ENCODE measurements around the gene CBL. TPM values are rescaled to one million over a fixed set of nuclear protein-coding genes. Genes with fewer than 3 reads are reported as not detected.

The CBL gene
- total RNA-seq, 1 donor from 2014 or later: 40.5 TPM

GRCh38 chr11:119310682-119311052 is 104.5 kb downstream of the CBL start:
- peaks cover 2% of the 10 kb centered on the region for H3K27me3 Mint-ChIP-seq (ENCODE audit: unreplicated experiment)
- H3K27ac Mint-ChIP-seq (ENCODE audit: unreplicated experiment): no peak overlapping the region
- no peak overlapping the region for H3K4me3 Mint-ChIP-seq (ENCODE audit: unreplicated experiment)
- peaks cover 4% of the 10 kb centered on the region for H3K9me3 Mint-ChIP-seq (ENCODE audit: unreplicated experiment)
- H3K36me3 Mint-ChIP-seq (ENCODE audit: unreplicated experiment): no peaks in the 10 kb centered on the region
- DNase-seq: no peak
- no peaks in the 10 kb centered on the region for H3K4me1 Mint-ChIP-seq (ENCODE audit: low read depth, unreplicated experiment)
- TF ChIP-seq, protein P1, sequence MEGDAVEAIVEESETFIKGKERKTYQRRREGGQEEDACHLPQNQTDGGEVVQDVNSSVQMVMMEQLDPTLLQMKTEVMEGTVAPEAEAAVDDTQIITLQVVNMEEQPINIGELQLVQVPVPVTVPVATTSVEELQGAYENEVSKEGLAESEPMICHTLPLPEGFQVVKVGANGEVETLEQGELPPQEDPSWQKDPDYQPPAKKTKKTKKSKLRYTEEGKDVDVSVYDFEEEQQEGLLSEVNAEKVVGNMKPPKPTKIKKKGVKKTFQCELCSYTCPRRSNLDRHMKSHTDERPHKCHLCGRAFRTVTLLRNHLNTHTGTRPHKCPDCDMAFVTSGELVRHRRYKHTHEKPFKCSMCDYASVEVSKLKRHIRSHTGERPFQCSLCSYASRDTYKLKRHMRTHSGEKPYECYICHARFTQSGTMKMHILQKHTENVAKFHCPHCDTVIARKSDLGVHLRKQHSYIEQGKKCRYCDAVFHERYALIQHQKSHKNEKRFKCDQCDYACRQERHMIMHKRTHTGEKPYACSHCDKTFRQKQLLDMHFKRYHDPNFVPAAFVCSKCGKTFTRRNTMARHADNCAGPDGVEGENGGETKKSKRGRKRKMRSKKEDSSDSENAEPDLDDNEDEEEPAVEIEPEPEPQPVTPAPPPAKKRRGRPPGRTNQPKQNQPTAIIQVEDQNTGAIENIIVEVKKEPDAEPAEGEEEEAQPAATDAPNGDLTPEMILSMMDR (IDR thresholded peaks at IDR 0.05; ENCODE audit: partially characterized antibody, unreplicated experiment): no peak

DNA sequence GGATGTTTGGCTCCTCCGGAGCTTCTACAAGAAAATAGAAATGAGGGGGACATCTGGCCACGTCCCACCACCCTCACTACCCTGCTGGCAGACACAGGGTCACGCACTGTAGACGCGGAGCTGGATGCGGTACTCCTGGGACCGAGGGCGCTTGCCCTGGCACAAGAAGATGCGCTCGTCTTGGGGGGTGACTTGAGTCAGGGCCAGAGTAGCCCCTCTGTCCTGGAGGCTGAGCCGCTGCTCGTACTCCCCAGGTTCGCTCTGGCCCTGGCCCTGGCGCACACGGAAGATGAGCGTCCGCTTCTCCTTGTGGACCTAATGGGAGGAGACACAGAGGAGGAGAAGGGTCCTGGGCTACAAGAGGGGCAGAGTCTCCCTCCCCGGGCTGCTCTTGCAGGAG is 108.6 kb downstream of the CBL start:
- peaks cover 3% of the 10 kb centered on the region for H3K27me3 Mint-ChIP-seq (ENCODE audit: unreplicated experiment)
- TF ChIP-seq, protein P1 (IDR thresholded peaks at IDR 0.05; ENCODE audit: partially characterized antibody, unreplicated experiment): no peak
- no peak for DNase-seq
- H3K4me1 Mint-ChIP-seq (ENCODE audit: low read depth, unreplicated experiment): peaks cover 5% of the 10 kb centered on the region
- peaks cover under 1% of the 10 kb centered on the region for H3K9me3 Mint-ChIP-seq (ENCODE audit: unreplicated experiment)
- no peaks in the 10 kb centered on the region for H3K36me3 Mint-ChIP-seq (ENCODE audit: unreplicated experiment)
- no peak overlapping the region for H3K27ac Mint-ChIP-seq (ENCODE audit: unreplicated experiment)
- H3K4me3 Mint-ChIP-seq (ENCODE audit: unreplicated experiment): no peak overlapping the region

DNA sequence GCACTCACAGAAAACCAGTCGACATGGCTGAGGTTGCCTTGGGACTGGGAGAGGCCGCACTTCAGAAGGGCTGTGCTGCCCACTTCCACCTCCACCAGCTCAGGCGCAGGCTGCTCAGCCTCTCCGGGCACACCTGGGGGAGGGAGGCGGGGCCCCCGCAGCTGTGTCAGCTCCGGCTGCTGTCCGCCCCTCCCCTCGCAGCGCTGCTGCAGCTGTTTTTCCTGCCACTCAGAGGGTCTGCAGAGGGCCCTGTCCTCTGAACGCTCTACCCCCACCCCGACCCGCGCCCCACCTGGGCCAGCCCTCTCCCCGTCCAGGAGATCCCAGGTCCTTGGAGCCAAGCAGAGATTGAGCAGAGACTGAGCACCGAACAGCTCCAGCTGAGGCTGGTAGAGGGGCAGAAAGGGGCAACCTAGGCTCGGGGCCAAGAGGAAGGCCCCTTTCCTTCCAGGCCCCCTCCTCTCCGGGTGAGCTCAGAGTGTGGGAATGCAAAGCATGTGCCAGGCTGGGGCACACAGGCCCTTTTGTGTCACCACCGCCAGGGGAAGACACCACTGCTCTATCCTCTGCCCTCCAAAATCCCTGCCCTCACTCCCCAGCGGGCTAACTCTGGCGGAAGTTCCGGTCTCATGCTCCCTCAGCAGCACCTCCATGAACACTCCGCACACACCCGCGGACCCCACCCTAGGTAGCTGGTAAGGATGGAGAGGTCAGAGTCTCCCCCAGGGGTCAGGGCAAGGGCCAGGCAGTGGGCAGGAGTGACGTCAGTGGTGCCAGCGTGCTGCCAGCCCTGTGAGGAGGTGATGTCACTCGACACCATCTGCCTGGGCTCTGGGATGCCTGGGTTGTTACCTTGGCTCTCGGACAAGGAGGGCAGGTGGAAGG is 109.2 kb downstream of the CBL start:
- TF ChIP-seq, protein P1 (IDR thresholded peaks at IDR 0.05; ENCODE audit: partially characterized antibody, unreplicated experiment): no peak
- peaks cover 5% of the 10 kb centered on the region for H3K4me1 Mint-ChIP-seq (ENCODE audit: low read depth, unreplicated experiment)
- no peak overlapping the region for H3K27ac Mint-ChIP-seq (ENCODE audit: unreplicated experiment)
- peaks cover 3% of the 10 kb centered on the region for H3K27me3 Mint-ChIP-seq (ENCODE audit: unreplicated experiment)
- DNase-seq: no peak
- no peaks in the 10 kb centered on the region for H3K9me3 Mint-ChIP-seq (ENCODE audit: unreplicated experiment)
- H3K36me3 Mint-ChIP-seq (ENCODE audit: unreplicated experiment): no peaks in the 10 kb centered on the region
- H3K4me3 Mint-ChIP-seq (ENCODE audit: unreplicated experiment): peak overlapping the region; percentile 30

- Mint-ChIP-seq H3K36me3 (ENCODE audit: unreplicated experiment) (no peaks in the 10 kb centered on the region), H3K4me1 (ENCODE audit: low read depth, unreplicated experiment) (peaks cover 5% of the 10 kb centered on the region), H3K4me3 (ENCODE audit: unreplicated experiment) (peak overlapping the region; percentile 74), H3K27ac (ENCODE audit: unreplicated experiment) (no peak overlapping the region), H3K9me3 (ENCODE audit: unreplicated experiment) (no peaks in the 10 kb centered on the region), H3K27me3 (ENCODE audit: unreplicated experiment) (peaks cover 3% of the 10 kb centered on the region)
- DNase-seq: no peak
- TF ChIP-seq, protein P1 (IDR thresholded peaks at IDR 0.05; ENCODE audit: partially characterized antibody, unreplicated experiment): no peak
These were observed 110.0 kb downstream of the CBL start for GRCh38 chr11:119316016-119316728.

Measured in glutamatergic neuron (in vitro differentiated cells).